Lung (tissue), 12 donors: ENCODE measurements around the gene ZFP36L1. TPM values are rescaled to one million over a fixed set of nuclear protein-coding genes. Genes with fewer than 3 reads are reported as not detected.

ENCODE experiments used
- ATAC-seq: fragments of 200-7000 bp; cut with Tn5 transposase; one replicate; pipeline ENCODE4 v1.9.1; 2020; ENCODE audit warnings: moderate number of reproducible peaks; ENCODE audit not compliant: insufficient read depth, low FRiP score
- DNase-seq, 3 donors: peaks; one replicate each; pipeline ENCODE4 v3.0.0-alpha.2; 2013 to 2017
- H3K27ac ChIP-seq, 2 donors: one replicate each; pipeline ENCODE4 v1.5.1; 2013; ENCODE audit warnings: mild to moderate bottlenecking in 2 of 2, moderate library complexity in 2 of 2, control low read depth in 1 of 2, inconsistent platforms in 1 of 2, low read depth in 1 of 2, low read length in 1 of 2
- H3K27me3 ChIP-seq, 3 donors: one replicate each; pipeline ENCODE4 v1.5.1; 2013; ENCODE audit warnings: low read length in 2 of 3; ENCODE audit not compliant: control insufficient read depth in 3 of 3, insufficient read depth in 3 of 3
- H3K36me3 ChIP-seq, 4 donors: one replicate each; pipeline ENCODE4 v1.5.1; 2013; ENCODE audit warnings: low read length in 4 of 4, mild to moderate bottlenecking in 1 of 4, moderate library complexity in 1 of 4; ENCODE audit not compliant: control insufficient read depth in 4 of 4, insufficient read depth in 4 of 4
- H3K4me1 ChIP-seq, 5 donors: one replicate each; pipeline ENCODE4 v1.5.1; 2013; ENCODE audit warnings: low read length in 5 of 5, mild to moderate bottlenecking in 2 of 5, moderate library complexity in 1 of 5; ENCODE audit not compliant: control insufficient read depth in 5 of 5, insufficient read depth in 5 of 5
- H3K4me3 ChIP-seq: one replicate; pipeline ENCODE4 v1.5.1; 2013; ENCODE audit warnings: mild to moderate bottlenecking, control low read depth, moderate library complexity
- H3K9ac ChIP-seq, 2 donors: one replicate each; pipeline ENCODE4 v1.5.1; 2013; ENCODE audit warnings: low read length in 2 of 2, control low read depth in 1 of 2; ENCODE audit not compliant: insufficient read depth in 1 of 2
- H3K9me3 ChIP-seq, 4 donors: one replicate each; pipeline ENCODE4 v1.5.1; 2013; ENCODE audit warnings: low read length in 3 of 4, mild to moderate bottlenecking in 1 of 4, moderate library complexity in 1 of 4; ENCODE audit not compliant: control insufficient read depth in 4 of 4, insufficient read depth in 3 of 4
- WGBS, 2 donors: extraction: QIAGEN DNeasy Blood & Tissue Kit; methylation state at CpG; one replicate each; pipeline ENCODE4 v1.1.7; 2013; 5-methylcytosine and 5-hydroxymethylcytosine counted together
- polyA plus RNA-seq, 2 donors: library from polyadenylated mRNA; stranded (reverse); fragments of 200-250 nt; gene quantifications; one replicate each; pipeline ENCODE4 v1.2.1, GENCODE V29; 2013
- total RNA-seq, 2 donors: library from RNA; depleted of rRNA in 1 of 2; stranded (reverse); fragments of >200 nt in 1 of 2; gene quantifications; one replicate each; pipeline ENCODE4 v1.2.1, GENCODE V29; 2014 to 2021
- TF ChIP-seq, protein P1 (sequence below): IDR thresholded peaks from 2 replicates; pipeline ENCODE4 v1.5.1; 2012; ENCODE audit warnings: mild to moderate bottlenecking; ENCODE audit errors: control extremely low read depth, extremely low read depth
- donor health status: control.
- donor health status: control.
- donor health status: Bipolar disorder and iron deficiency.
- donor health status: healthy.
- donor health status: DM: yes; HTN: yes; CAD: no.

ZFP36L1 gene
- total and polyA plus RNA-seq, 4 donors: 63.7 to 364 (median 267) TPM

DNA sequence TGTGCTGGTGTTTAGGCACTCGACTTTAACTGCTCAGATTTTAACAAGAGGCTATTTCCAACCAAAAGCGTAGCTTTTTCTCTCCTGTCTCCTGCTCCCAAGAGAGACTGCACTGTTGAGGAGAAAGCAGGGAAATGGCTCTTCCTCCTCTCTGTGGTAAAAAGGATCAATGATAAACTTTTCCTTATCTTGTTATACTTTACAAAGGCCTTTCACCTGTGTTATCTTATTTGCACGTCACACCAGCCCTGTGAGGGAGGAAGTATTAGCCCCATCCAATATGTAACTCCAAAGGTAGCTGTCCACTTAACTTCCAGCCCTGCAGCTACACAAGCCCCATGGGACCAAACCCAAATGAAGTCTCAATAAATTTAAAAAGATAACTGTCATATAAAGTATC lies 32.9 kb upstream of the ZFP36L1 start:
- H3K4me1 ChIP-seq: no peaks in the 10 kb centered on the region
- TF ChIP-seq, protein P1, sequence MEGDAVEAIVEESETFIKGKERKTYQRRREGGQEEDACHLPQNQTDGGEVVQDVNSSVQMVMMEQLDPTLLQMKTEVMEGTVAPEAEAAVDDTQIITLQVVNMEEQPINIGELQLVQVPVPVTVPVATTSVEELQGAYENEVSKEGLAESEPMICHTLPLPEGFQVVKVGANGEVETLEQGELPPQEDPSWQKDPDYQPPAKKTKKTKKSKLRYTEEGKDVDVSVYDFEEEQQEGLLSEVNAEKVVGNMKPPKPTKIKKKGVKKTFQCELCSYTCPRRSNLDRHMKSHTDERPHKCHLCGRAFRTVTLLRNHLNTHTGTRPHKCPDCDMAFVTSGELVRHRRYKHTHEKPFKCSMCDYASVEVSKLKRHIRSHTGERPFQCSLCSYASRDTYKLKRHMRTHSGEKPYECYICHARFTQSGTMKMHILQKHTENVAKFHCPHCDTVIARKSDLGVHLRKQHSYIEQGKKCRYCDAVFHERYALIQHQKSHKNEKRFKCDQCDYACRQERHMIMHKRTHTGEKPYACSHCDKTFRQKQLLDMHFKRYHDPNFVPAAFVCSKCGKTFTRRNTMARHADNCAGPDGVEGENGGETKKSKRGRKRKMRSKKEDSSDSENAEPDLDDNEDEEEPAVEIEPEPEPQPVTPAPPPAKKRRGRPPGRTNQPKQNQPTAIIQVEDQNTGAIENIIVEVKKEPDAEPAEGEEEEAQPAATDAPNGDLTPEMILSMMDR: no peak
- no peak for DNase-seq

GRCh38 chr14:68824517-68825347 lies 31.9 kb upstream of the ZFP36L1 start:
- TF ChIP-seq, protein P1: peak; percentile 74
- Histone ChIP-seq H3K36me3 (no peaks in the 10 kb centered on the region), H3K9ac (no peak overlapping the region), H3K27ac (no peak overlapping the region), H3K27me3 (no peaks in the 10 kb centered on the region), H3K4me1 (peaks cover 0 to 2% (median 0%) of the 10 kb centered on the region in 5 donors), H3K4me3 (no peak overlapping the region), H3K9me3 (no peaks in the 10 kb centered on the region)
- ATAC-seq: peak; percentile 97
- 27 to 33% methylated on average over 11 of the region's 11 CpGs for WGBS, 2 donors
- peak; percentile 75 to 81 (median 79) for DNase-seq

More for the DNA sequence above, 32.9 kb upstream of the ZFP36L1 start:
- peak overlapping the region in 1 of 2 donors; percentile 42 for H3K9ac ChIP-seq
- no peaks in the 10 kb centered on the region for H3K9me3 ChIP-seq
- no peak for ATAC-seq
- H3K4me3 ChIP-seq: no peak overlapping the region
- WGBS, 2 donors: 96 to 97% methylated on average over 3 of the region's 3 CpGs
- H3K27me3 ChIP-seq: no peaks in the 10 kb centered on the region
- no peak overlapping the region for H3K27ac ChIP-seq
- H3K36me3 ChIP-seq: no peaks in the 10 kb centered on the region

DNA sequence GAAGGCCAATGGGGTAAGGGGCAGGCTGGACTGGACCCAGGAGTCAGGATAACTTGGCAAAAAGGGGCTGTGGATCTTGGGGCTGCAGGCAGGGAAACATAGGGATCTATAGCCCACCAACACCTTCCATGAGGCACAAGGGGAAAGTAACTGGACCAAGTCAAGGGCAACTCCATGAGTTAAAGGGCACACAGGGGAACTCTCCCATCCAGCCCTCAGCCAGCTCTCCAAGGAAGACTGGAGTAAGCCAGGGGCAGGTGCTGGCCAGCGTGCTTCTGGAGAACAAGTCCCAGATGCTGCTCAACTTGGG lies 31.3 kb upstream of the ZFP36L1 start:
- TF ChIP-seq, protein P1: no peak
- H3K9me3 ChIP-seq: no peaks in the 10 kb centered on the region
- peaks cover 0 to 8% (median 0%) of the 10 kb centered on the region in 5 donors for H3K4me1 ChIP-seq
- no peak overlapping the region for H3K4me3 ChIP-seq
- H3K9ac ChIP-seq: no peak overlapping the region
- H3K36me3 ChIP-seq: no peaks in the 10 kb centered on the region
- WGBS, 2 donors: 95 to 100% methylated on average over 1 of the region's 1 CpG
- DNase-seq (no peak), ATAC-seq (no peak)
- no peaks in the 10 kb centered on the region for H3K27me3 ChIP-seq
- H3K27ac ChIP-seq: no peak overlapping the region
